IMR-90 (cell line): ENCODE data around the gene APP. TPM values are rescaled to one million over a fixed set of nuclear protein-coding genes. Genes with fewer than 3 reads are reported as not detected.

Experiments used
- ATAC-seq: fragments of 200-7000 bp; cut with Tn5 transposase; 2 replicates; pipeline ENCODE4 v1.9.1; 2020; ENCODE audit warnings: low read depth, mild to moderate bottlenecking, moderate library complexity
- BruUV-seq: library from RNA; stranded (reverse); fragments of 400-500 nt; replicated peaks from 2 replicates; lab custom pipeline; 2021; lab: Mats Ljungman, UMichigan
- CTCF ChIA-PET: fragments of 300-600 bp; formaldehyde crosslinking; extraction: SDS; loops from one replicate; lab custom pipeline; 2021; ENCODE audit warnings: antibody characterized with exemption; lab: Yijun Ruan, JAX
- POLR2A ChIA-PET: fragments of 300-600 bp; sonication (Branson Sonifier 250); formaldehyde crosslinking; loops from one replicate; lab custom pipeline; 2022; ENCODE audit warnings: antibody characterized with exemption; ENCODE audit not compliant: unreplicated experiment; lab: Charles Lee
- DNase-seq: peaks from one replicate; pipeline ENCODE4 v3.0.0; 2013
- H2AFZ ChIP-seq: replicated peaks from 2 replicates; pipeline ENCODE3; 2013; ENCODE audit warnings: low read length, mild to moderate bottlenecking; ENCODE audit not compliant: poor library complexity
- H2AK5ac ChIP-seq: 2 replicates; pipeline ENCODE4 v1.6.1; 2013; ENCODE audit warnings: low read depth, low read length, inconsistent platforms
- H2AK9ac ChIP-seq: replicated peaks from 2 replicates; pipeline ENCODE3; 2013; ENCODE audit warnings: mild to moderate bottlenecking, low read depth, low read length, moderate library complexity; ENCODE audit not compliant: poor library complexity
- H2BK120ac ChIP-seq: 2 replicates; pipeline ENCODE4 v1.6.1; 2013; ENCODE audit warnings: low read depth, low read length, inconsistent platforms
- H2BK15ac ChIP-seq: 3 replicates; pipeline ENCODE4 v1.6.1; 2013; ENCODE audit warnings: low read depth, low read length, inconsistent platforms
- H2BK20ac ChIP-seq: 2 replicates; pipeline ENCODE4 v1.6.1; 2013; ENCODE audit warnings: low read depth, mild to moderate bottlenecking, inconsistent platforms, low read length, moderate library complexity
- H2BK5ac ChIP-seq: 2 replicates; pipeline ENCODE4 v1.6.1; 2013; ENCODE audit warnings: mild to moderate bottlenecking, low read depth, low read length, inconsistent platforms; ENCODE audit not compliant: poor library complexity, severe bottlenecking
- H3K14ac ChIP-seq: replicated peaks from 2 replicates; pipeline ENCODE4 v1.6.1; 2013; ENCODE audit warnings: low read depth, low read length, inconsistent platforms
- H3K18ac ChIP-seq: 2 replicates; pipeline ENCODE4 v1.6.1; 2013; ENCODE audit warnings: low read depth, low read length, control low read depth
- H3K23ac ChIP-seq: 2 replicates; pipeline ENCODE4 v1.6.1; 2013; ENCODE audit warnings: low read depth, low read length, inconsistent platforms
- H3K27ac ChIP-seq: 2 replicates; pipeline ENCODE4 v1.5.1; 2013; ENCODE audit warnings: mild to moderate bottlenecking, control low read depth, low read length; ENCODE audit not compliant: insufficient read depth
- H3K27me3 ChIP-seq: 2 replicates; pipeline ENCODE4 v1.6.1; 2013; ENCODE audit warnings: low read length; ENCODE audit not compliant: control insufficient read depth, insufficient read depth
- H3K36me3 ChIP-seq: 2 replicates; pipeline ENCODE4 v1.6.1; 2013; ENCODE audit warnings: low read length, mixed read lengths; ENCODE audit not compliant: control insufficient read depth, insufficient read depth
- H3K4ac ChIP-seq: 2 replicates; pipeline ENCODE4 v1.6.1; 2013; ENCODE audit warnings: low read depth, low read length, inconsistent platforms
- H3K4me1 ChIP-seq: 2 replicates; pipeline ENCODE4 v1.6.1; 2013; ENCODE audit warnings: low read length, mixed read lengths; ENCODE audit not compliant: control insufficient read depth, insufficient read depth
- H3K4me2 ChIP-seq: 2 replicates; pipeline ENCODE4 v1.6.1; 2013; ENCODE audit warnings: low read depth, mild to moderate bottlenecking, control low read depth, low read length, moderate library complexity
- H3K4me3 ChIP-seq: 2 replicates; pipeline ENCODE4 v1.5.1; 2013; ENCODE audit warnings: low read depth, mild to moderate bottlenecking, control low read depth, low read length, moderate library complexity; ENCODE audit not compliant: insufficient read depth
- H3K56ac ChIP-seq: 2 replicates; pipeline ENCODE4 v1.6.1; 2013; ENCODE audit warnings: low read length, inconsistent platforms; ENCODE audit not compliant: insufficient read depth; ENCODE audit errors: extremely low read depth
- H3K79me1 ChIP-seq, 2 experiments: 2 replicates each; pipeline ENCODE4 v1.6.1; 2013; ENCODE audit warnings: low read length in 2 of 2, inconsistent platforms in 1 of 2, low read depth in 1 of 2
- H3K9ac ChIP-seq: 2 replicates; pipeline ENCODE4 v1.6.1; 2013; ENCODE audit warnings: low read depth, low read length, control low read depth
- H3K9me1 ChIP-seq: 2 replicates; pipeline ENCODE4 v1.6.1; 2013; ENCODE audit warnings: low read length, inconsistent platforms; ENCODE audit not compliant: insufficient read depth
- H3K9me3 ChIP-seq: 2 replicates; pipeline ENCODE4 v1.6.1; 2013; ENCODE audit warnings: low read length; ENCODE audit not compliant: control insufficient read depth, insufficient read depth
- H4K20me1 ChIP-seq: 2 replicates; pipeline ENCODE4 v1.6.1; 2013; ENCODE audit warnings: low read length, inconsistent platforms; ENCODE audit not compliant: insufficient read depth
- H4K5ac ChIP-seq: 2 replicates; pipeline ENCODE4 v1.6.1; 2013; ENCODE audit warnings: mild to moderate bottlenecking, low read depth, low read length, control low read depth
- H4K8ac ChIP-seq, 2 experiments: 2 replicates each; pipeline ENCODE4 v1.6.1; 2013; ENCODE audit warnings: low read depth in 2 of 2, low read length in 2 of 2, control low read depth in 1 of 2, inconsistent platforms in 1 of 2
- H4K91ac ChIP-seq: 2 replicates; pipeline ENCODE4 v1.6.1; 2013; ENCODE audit warnings: low read depth, low read length, inconsistent platforms; ENCODE audit not compliant: insufficient read depth
- BHLHE40 ChIP-seq: fragments of 150-350 bp; IDR thresholded peaks from 2 replicates; pipeline ENCODE4 v1.6.1; 2016; ENCODE audit warnings: mild to moderate bottlenecking, low read depth, low read length
- CEBPB ChIP-seq: IDR thresholded peaks from 2 replicates; pipeline ENCODE4 v1.6.1; 2012; ENCODE audit warnings: low read depth, low read length, improper control_type of control experiment
- CHD1 ChIP-seq: IDR thresholded peaks from 2 replicates; pipeline ENCODE4 v1.6.1; 2012; ENCODE audit warnings: low read depth, low read length, improper control_type of control experiment
- FOS ChIP-seq: fragments of 150-350 bp; IDR thresholded peaks from 2 replicates; pipeline ENCODE4 v1.6.1; 2016; ENCODE audit warnings: low read depth, low read length
- MAFK ChIP-seq: IDR thresholded peaks from 2 replicates; pipeline ENCODE4 v1.6.1; 2012; ENCODE audit warnings: low read depth, low read length, improper control_type of control experiment
- MAZ ChIP-seq: IDR thresholded peaks from 2 replicates; pipeline ENCODE4 v1.6.1; 2012; ENCODE audit warnings: low read depth, mild to moderate bottlenecking, low read length, improper control_type of control experiment, moderate library complexity, borderline replicate concordance
- MXI1 ChIP-seq: IDR thresholded peaks from 2 replicates; pipeline ENCODE4 v1.6.1; 2012; ENCODE audit warnings: low read depth, mild to moderate bottlenecking, low read length, moderate library complexity, borderline replicate concordance
- NFE2L2 ChIP-seq: fragments of 150-350 bp; IDR thresholded peaks from 2 replicates; pipeline ENCODE4 v1.6.1; 2016; ENCODE audit warnings: low read depth, mild to moderate bottlenecking, low read length
- POLR2A ChIP-seq: IDR thresholded peaks from 2 replicates; pipeline ENCODE4 v1.6.1; 2012; ENCODE audit warnings: mild to moderate bottlenecking, low read depth, low read length
- RAD21 ChIP-seq: IDR thresholded peaks from 2 replicates; pipeline ENCODE4 v1.6.1; 2012; ENCODE audit warnings: low read length, improper control_type of control experiment
- RCOR1 ChIP-seq: IDR thresholded peaks from 2 replicates; pipeline ENCODE4 v1.6.1; 2012; ENCODE audit warnings: mild to moderate bottlenecking, low read length, improper control_type of control experiment; ENCODE audit not compliant: insufficient replicate concordance
- RFX5 ChIP-seq: IDR thresholded peaks from 2 replicates; pipeline ENCODE4 v1.8.0; 2012; ENCODE audit warnings: low read depth, mild to moderate bottlenecking, low read length, moderate library complexity
- SMC3 ChIP-seq: fragments of 150-350 bp; IDR thresholded peaks from 2 replicates; pipeline ENCODE4 v1.6.1; 2016; ENCODE audit warnings: low read depth, mild to moderate bottlenecking, antibody characterized with exemption, low read length, moderate library complexity
- WGBS, 2 experiments: methylation state at CpG; one replicate each; pipeline versions ENCODE4 v1.1.5 to v1.1.7; 2013; ENCODE audit warnings: missing lambda C conversion rate in 2 of 2; ENCODE audit not compliant: insufficient read length in 1 of 2; ENCODE audit errors: extremely low coverage in 2 of 2; 5-methylcytosine and 5-hydroxymethylcytosine counted together
- dilution Hi-C: fragments of 300-500 bp; cut with HindIII; formaldehyde crosslinking; loops from one replicate; pipeline ENCODE4 v1.14.3; 2018; ENCODE audit warnings: low sequenced_read_pairs; ENCODE audit not compliant: unreplicated experiment
- in situ Hi-C: fragments of 300-500 bp; cut with MboI; formaldehyde crosslinking; loops from 3 replicates; pipeline ENCODE4 v1.14.3; 2019; ENCODE audit warnings: low sequenced_read_pairs, inconsistent platforms, mixed read lengths
- intact Hi-C: fragments of 100-400 bp; cut with micrococcal nuclease; formaldehyde crosslinking; loops from 2 replicates; pipeline ENCODE4 v1.10.0; 2022
- polyA plus RNA-seq, 3 experiments: library from polyadenylated mRNA; depleted of rRNA; stranded (reverse); fragments of >200 nt; gene quantifications; 2 replicates each; pipeline ENCODE4 v1.2.3, GENCODE V29; 2012; ENCODE audit warnings: low replicate concordance in 1 of 3
- total RNA-seq: library from RNA; depleted of rRNA; stranded (reverse); fragments of >200 nt; gene quantifications from 2 replicates; pipeline ENCODE4 v1.2.3, GENCODE V29; 2012
- TF ChIP-seq, protein P1 (sequence below): conservative IDR thresholded peaks from 2 replicates; pipeline ENCODE4 v1.5.1; 2012; ENCODE audit warnings: mild to moderate bottlenecking, low read depth, low read length, improper control_type of control experiment
- TF ChIP-seq, protein P2 (sequence below): fragments of 150-350 bp; IDR thresholded peaks from 2 replicates; pipeline ENCODE4 v1.6.1; 2017; ENCODE audit warnings: mild to moderate bottlenecking, antibody characterized with exemption, low read length, low read depth
- TF ChIP-seq, protein P3 (sequence below): fragments of 150-350 bp; IDR thresholded peaks from 2 replicates; pipeline ENCODE4 v1.6.1; 2016; ENCODE audit warnings: low read depth, mild to moderate bottlenecking, low read length, moderate library complexity, borderline replicate concordance

APP gene
- total and polyA plus RNA-seq, 2 of the 4 experiments (the other 2 are of a cell fraction) = 191 to 530 TPM

DNA sequence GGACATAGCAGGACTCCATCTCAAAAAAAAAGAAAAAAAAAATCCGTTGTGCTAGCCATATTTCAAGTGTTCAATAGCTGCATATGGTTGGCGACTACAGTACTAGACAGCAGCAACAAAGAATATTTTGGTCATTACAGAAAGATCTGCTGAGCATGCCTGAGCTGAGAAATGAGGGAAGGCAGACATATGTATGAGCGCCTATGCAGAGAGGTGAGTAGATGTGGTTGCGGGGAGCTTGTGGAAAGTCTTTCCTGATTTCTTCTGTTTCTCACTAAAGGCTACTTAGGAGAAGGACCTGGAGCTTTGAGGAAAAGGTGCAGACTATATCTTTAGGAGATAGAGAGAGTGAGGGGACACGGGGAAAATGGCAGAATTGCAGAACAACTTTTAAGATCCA, 21.0 kb upstream of the APP start:
- H4K8ac ChIP-seq = no peak overlapping the region
- dilution Hi-C loops = no loop called here
- whole genome bisulfite sequencing, 2 experiments = 50% methylated on average over 1 of the region's 5 CpGs; no CpG with 5 or more reads in 1 of the 2 experiments

More for the DNA sequence above, 21.0 kb upstream of the APP start:
- Histone ChIP-seq H3K4me3 (no peak overlapping the region), H3K27me3 (peaks cover 5% of the 10 kb centered on the region; the same call in 1 of the 2 replicates), H2AK5ac (no peak overlapping the region), H4K20me1 (no peaks in the 10 kb centered on the region), H3K79me1 (no peaks in the 10 kb centered on the region), H3K4me1 (peaks cover 1% of the 10 kb centered on the region; the same call in 1 of the 2 replicates), H4K5ac (no peak overlapping the region), H3K56ac (no peak overlapping the region), H2AFZ (no peak overlapping the region), H2BK5ac (no peak overlapping the region), H3K27ac (no peak overlapping the region), H3K36me3 (no peaks in the 10 kb centered on the region), H3K9me1 (no peaks in the 10 kb centered on the region), H2BK20ac (no peak overlapping the region), H2BK15ac (no peak overlapping the region), H3K23ac (no peak overlapping the region), H4K91ac (no peak overlapping the region), H3K18ac (no peak overlapping the region), H3K4ac (no peak overlapping the region), H3K9ac (no peak overlapping the region), H3K9me3 (no peaks in the 10 kb centered on the region), H3K4me2 (no peak overlapping the region), H3K14ac (no peak overlapping the region), H2AK9ac (no peak overlapping the region), H2BK120ac (no peak overlapping the region)
- CTCF ChIA-PET = interaction anchor here (0.7 kb wide), 1 partner anchor 12 kb away, joined by 3 read pairs; no protein-coding TSS in a partner anchor
- intact Hi-C loops (no loop called here), in situ Hi-C loops (loop anchor here (25.0 kb wide), 1 partner anchor 579 kb away; the partner anchor contains the start of gene MRPL39)
- BruUV-seq = no TSS peak
- TF ChIP-seq, protein P1, sequence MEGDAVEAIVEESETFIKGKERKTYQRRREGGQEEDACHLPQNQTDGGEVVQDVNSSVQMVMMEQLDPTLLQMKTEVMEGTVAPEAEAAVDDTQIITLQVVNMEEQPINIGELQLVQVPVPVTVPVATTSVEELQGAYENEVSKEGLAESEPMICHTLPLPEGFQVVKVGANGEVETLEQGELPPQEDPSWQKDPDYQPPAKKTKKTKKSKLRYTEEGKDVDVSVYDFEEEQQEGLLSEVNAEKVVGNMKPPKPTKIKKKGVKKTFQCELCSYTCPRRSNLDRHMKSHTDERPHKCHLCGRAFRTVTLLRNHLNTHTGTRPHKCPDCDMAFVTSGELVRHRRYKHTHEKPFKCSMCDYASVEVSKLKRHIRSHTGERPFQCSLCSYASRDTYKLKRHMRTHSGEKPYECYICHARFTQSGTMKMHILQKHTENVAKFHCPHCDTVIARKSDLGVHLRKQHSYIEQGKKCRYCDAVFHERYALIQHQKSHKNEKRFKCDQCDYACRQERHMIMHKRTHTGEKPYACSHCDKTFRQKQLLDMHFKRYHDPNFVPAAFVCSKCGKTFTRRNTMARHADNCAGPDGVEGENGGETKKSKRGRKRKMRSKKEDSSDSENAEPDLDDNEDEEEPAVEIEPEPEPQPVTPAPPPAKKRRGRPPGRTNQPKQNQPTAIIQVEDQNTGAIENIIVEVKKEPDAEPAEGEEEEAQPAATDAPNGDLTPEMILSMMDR = no peak
- TF ChIP-seq FOS (no peak), NFE2L2 (no peak), RAD21 (no peak), BHLHE40 (no peak), MXI1 (no peak), POLR2A (no peak), CEBPB (no peak), RFX5 (no peak), RCOR1 (no peak), CHD1 (no peak), MAFK (no peak), SMC3 (no peak), MAZ (no peak)
- TF ChIP-seq, protein P2, sequence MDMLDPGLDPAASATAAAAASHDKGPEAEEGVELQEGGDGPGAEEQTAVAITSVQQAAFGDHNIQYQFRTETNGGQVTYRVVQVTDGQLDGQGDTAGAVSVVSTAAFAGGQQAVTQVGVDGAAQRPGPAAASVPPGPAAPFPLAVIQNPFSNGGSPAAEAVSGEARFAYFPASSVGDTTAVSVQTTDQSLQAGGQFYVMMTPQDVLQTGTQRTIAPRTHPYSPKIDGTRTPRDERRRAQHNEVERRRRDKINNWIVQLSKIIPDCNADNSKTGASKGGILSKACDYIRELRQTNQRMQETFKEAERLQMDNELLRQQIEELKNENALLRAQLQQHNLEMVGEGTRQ = no peak
- TF ChIP-seq, protein P3, sequence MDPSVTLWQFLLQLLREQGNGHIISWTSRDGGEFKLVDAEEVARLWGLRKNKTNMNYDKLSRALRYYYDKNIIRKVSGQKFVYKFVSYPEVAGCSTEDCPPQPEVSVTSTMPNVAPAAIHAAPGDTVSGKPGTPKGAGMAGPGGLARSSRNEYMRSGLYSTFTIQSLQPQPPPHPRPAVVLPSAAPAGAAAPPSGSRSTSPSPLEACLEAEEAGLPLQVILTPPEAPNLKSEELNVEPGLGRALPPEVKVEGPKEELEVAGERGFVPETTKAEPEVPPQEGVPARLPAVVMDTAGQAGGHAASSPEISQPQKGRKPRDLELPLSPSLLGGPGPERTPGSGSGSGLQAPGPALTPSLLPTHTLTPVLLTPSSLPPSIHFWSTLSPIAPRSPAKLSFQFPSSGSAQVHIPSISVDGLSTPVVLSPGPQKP = no peak
- no peak for DNase-seq
- ATAC-seq = no peak
- POLR2A ChIA-PET = no interaction called here
